Lung (tissue), 12 donors: ENCODE measurements around the gene TMEM213. TPM values are rescaled to one million over a fixed set of nuclear protein-coding genes. Genes with fewer than 3 reads are reported as not detected.

ENCODE experiments used
- ATAC-seq: fragments of 200-7000 bp; cut with Tn5 transposase; one replicate; pipeline ENCODE4 v1.9.1; 2020; ENCODE audit warnings: moderate number of reproducible peaks; ENCODE audit not compliant: insufficient read depth, low FRiP score
- DNase-seq, 3 donors: peaks; one replicate each; pipeline ENCODE4 v3.0.0-alpha.2; 2013 to 2017
- H3K27ac ChIP-seq, 2 donors: one replicate each; pipeline ENCODE4 v1.5.1; 2013; ENCODE audit warnings: mild to moderate bottlenecking in 2 of 2, moderate library complexity in 2 of 2, control low read depth in 1 of 2, inconsistent platforms in 1 of 2, low read depth in 1 of 2, low read length in 1 of 2
- H3K27me3 ChIP-seq, 3 donors: one replicate each; pipeline ENCODE4 v1.5.1; 2013; ENCODE audit warnings: low read length in 2 of 3; ENCODE audit not compliant: control insufficient read depth in 3 of 3, insufficient read depth in 3 of 3
- H3K36me3 ChIP-seq, 4 donors: one replicate each; pipeline ENCODE4 v1.5.1; 2013; ENCODE audit warnings: low read length in 4 of 4, mild to moderate bottlenecking in 1 of 4, moderate library complexity in 1 of 4; ENCODE audit not compliant: control insufficient read depth in 4 of 4, insufficient read depth in 4 of 4
- H3K4me1 ChIP-seq, 5 donors: one replicate each; pipeline ENCODE4 v1.5.1; 2013; ENCODE audit warnings: low read length in 5 of 5, mild to moderate bottlenecking in 2 of 5, moderate library complexity in 1 of 5; ENCODE audit not compliant: control insufficient read depth in 5 of 5, insufficient read depth in 5 of 5
- H3K4me3 ChIP-seq: one replicate; pipeline ENCODE4 v1.5.1; 2013; ENCODE audit warnings: mild to moderate bottlenecking, control low read depth, moderate library complexity
- H3K9ac ChIP-seq, 2 donors: one replicate each; pipeline ENCODE4 v1.5.1; 2013; ENCODE audit warnings: low read length in 2 of 2, control low read depth in 1 of 2; ENCODE audit not compliant: insufficient read depth in 1 of 2
- H3K9me3 ChIP-seq, 4 donors: one replicate each; pipeline ENCODE4 v1.5.1; 2013; ENCODE audit warnings: low read length in 3 of 4, mild to moderate bottlenecking in 1 of 4, moderate library complexity in 1 of 4; ENCODE audit not compliant: control insufficient read depth in 4 of 4, insufficient read depth in 3 of 4
- WGBS, 2 donors: extraction: QIAGEN DNeasy Blood & Tissue Kit; methylation state at CpG; one replicate each; pipeline ENCODE4 v1.1.7; 2013; 5-methylcytosine and 5-hydroxymethylcytosine counted together
- polyA plus RNA-seq, 2 donors: library from polyadenylated mRNA; stranded (reverse); fragments of 200-250 nt; gene quantifications; one replicate each; pipeline ENCODE4 v1.2.1, GENCODE V29; 2013
- total RNA-seq, 2 donors: library from RNA; depleted of rRNA in 1 of 2; stranded (reverse); fragments of >200 nt in 1 of 2; gene quantifications; one replicate each; pipeline ENCODE4 v1.2.1, GENCODE V29; 2014 to 2021
- TF ChIP-seq, protein P1 (sequence below): IDR thresholded peaks from 2 replicates; pipeline ENCODE4 v1.5.1; 2012; ENCODE audit warnings: mild to moderate bottlenecking; ENCODE audit errors: control extremely low read depth, extremely low read depth
- donor health status: control.
- donor health status: control.
- donor health status: Bipolar disorder and iron deficiency.
- donor health status: healthy.
- donor health status: DM: yes; HTN: yes; CAD: no.

TMEM213 gene
- total and polyA plus RNA-seq, 4 donors, result 0.29 to 2.0 (median 0.83) TPM; not detected in 1

DNA sequence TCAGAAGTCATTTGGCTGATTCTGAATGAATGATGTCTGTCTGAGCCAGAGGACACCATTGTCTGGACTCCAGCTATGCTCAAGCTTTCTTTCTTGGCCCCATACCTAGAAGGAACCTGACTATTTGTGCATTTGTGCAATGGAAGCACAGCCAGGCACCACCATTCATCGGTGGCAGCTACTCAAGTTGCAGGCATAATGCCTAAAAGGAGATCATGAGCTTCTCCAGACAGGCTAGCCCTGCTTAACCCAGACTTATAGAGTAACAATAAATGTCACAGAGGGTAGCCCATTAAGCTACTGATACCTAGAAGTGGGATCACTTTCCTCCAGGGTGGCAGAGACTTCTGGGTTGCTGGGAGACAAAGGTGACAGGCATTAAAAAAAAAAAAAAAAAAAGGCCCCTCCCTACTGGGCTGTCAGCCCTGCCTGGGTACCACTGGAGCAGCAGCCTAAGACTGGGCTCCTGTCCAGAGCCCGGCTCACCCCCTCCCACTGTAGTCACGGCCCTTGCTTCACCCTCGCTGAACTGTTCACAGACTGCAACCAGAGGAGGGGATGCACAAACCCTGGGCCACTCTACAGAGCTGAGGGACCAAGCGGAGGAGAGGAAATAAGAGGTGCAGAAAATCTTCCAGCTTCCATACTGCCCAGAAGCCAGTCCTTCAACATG lies 75.6 kb downstream of the TMEM213 start:
- no peak for ATAC-seq
- H3K27ac ChIP-seq, result no peak overlapping the region
- 80 to 95% methylated on average over 5 of the region's 5 CpGs for WGBS, 2 donors

DNA sequence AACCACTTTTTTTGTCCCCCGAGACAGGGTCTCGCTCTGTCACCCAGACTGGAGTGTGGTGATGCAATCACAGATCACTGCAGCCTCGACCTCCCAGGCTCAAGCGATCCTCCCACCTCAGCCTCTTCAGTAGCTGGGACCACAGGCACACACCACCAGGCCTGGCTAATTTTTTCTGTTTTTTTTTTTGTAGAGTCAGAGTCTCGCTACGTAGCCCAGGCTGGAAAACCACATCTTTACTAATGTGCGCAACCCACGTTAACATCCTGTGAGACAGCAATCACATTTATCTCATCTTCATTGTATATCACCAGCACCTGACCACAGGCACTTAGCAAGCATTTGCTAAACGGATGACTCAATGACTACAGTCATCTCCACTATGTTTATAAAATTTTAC lies 78.0 kb downstream of the TMEM213 start:
- 73 to 77% methylated on average over 9 of the region's 9 CpGs for WGBS, 2 donors
- Histone ChIP-seq H3K27me3 (no peaks in the 10 kb centered on the region), H3K27ac (no peak overlapping the region), H3K9me3 (no peaks in the 10 kb centered on the region), H3K9ac (no peak overlapping the region), H3K4me3 (no peak overlapping the region), H3K4me1 (peaks cover 0 to 5% (median 0%) of the 10 kb centered on the region in 5 donors), H3K36me3 (peaks cover 2 to 7% (median 3%) of the 10 kb centered on the region in 4 donors)
- TF ChIP-seq, protein P1, sequence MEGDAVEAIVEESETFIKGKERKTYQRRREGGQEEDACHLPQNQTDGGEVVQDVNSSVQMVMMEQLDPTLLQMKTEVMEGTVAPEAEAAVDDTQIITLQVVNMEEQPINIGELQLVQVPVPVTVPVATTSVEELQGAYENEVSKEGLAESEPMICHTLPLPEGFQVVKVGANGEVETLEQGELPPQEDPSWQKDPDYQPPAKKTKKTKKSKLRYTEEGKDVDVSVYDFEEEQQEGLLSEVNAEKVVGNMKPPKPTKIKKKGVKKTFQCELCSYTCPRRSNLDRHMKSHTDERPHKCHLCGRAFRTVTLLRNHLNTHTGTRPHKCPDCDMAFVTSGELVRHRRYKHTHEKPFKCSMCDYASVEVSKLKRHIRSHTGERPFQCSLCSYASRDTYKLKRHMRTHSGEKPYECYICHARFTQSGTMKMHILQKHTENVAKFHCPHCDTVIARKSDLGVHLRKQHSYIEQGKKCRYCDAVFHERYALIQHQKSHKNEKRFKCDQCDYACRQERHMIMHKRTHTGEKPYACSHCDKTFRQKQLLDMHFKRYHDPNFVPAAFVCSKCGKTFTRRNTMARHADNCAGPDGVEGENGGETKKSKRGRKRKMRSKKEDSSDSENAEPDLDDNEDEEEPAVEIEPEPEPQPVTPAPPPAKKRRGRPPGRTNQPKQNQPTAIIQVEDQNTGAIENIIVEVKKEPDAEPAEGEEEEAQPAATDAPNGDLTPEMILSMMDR, result no peak
- ATAC-seq (no peak), DNase-seq (no peak)

More for the DNA sequence above, 75.6 kb downstream of the TMEM213 start:
- H3K4me3 ChIP-seq, result no peak overlapping the region
- peaks cover 0 to 14% (median 5%) of the 10 kb centered on the region in 4 donors for H3K36me3 ChIP-seq
- TF ChIP-seq, protein P1, result no peak
- DNase-seq, result peak in 2 of 3 donors; percentile 24 to 25
- H3K9me3 ChIP-seq, result no peaks in the 10 kb centered on the region
- no peak overlapping the region for H3K9ac ChIP-seq
- H3K27me3 ChIP-seq, result no peaks in the 10 kb centered on the region
- H3K4me1 ChIP-seq, result peaks cover 0 to 5% (median 0%) of the 10 kb centered on the region in 5 donors

DNA sequence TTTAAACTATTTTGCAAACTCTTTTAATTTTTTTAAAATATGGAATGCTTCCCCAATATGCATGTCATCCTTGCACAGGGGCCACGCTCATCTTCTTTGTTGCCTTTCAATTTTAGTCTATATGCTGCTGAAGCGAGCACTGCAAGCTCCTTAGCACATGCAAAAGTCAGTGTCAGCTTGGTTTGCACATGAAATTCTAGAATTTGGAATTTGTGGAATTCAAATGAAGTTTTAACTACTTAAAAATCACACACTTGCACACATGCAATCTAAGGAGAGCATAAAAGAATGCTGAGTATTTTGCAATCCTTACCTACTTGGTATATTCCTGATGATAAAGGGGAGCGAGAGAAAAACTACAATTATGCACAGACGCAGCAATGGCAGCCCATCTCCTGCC lies 78.5 kb downstream of the TMEM213 start:
- Histone ChIP-seq H3K36me3 (peaks cover 2 to 6% (median 4%) of the 10 kb centered on the region in 4 donors), H3K9me3 (no peaks in the 10 kb centered on the region), H3K27ac (no peak overlapping the region), H3K9ac (no peak overlapping the region), H3K4me3 (no peak overlapping the region), H3K27me3 (no peaks in the 10 kb centered on the region), H3K4me1 (peaks cover 0 to 5% (median 0%) of the 10 kb centered on the region in 5 donors)
- TF ChIP-seq, protein P1, result no peak
- 92 to 93% methylated on average over 4 of the region's 4 CpGs for WGBS, 2 donors
- ATAC-seq (no peak), DNase-seq (no peak)
